Stimulated activated CD4-positive, alpha-beta T cell treated with anti-CD3 and anti-CD28 coated beads, Interleukin-12 subunit alpha, Interleukin-12 subunit beta, amount 100 ng/mL, for 24 hours (primary cell): ENCODE data around the gene MPL.
"Not testable (repeated sequence)": the region's sequence is repeated elsewhere in the genome, so short reads cannot be mapped to it uniquely, and the experiment has no call there.

ENCODE experiments used
- DNase-seq, 2 experiments: peaks; one replicate each; pipeline ENCODE4 v3.0.0-alpha.2; 2020; ENCODE audit warnings: low read depth in 2 of 2

The MPL gene

GRCh38 chr1:43354936-43355335, 17.3 kb downstream of the MPL start:
- DNase-seq, result no peak

GRCh38 chr1:43357251-43357650, 19.6 kb downstream of the MPL start:
- no peak for DNase-seq

GRCh38 chr1:43358121-43358745, 20.6 kb downstream of the MPL start:
- DNase-seq, result no peak

GRCh38 chr1:43358746-43359693, 21.4 kb downstream of the MPL start, which contains the start of gene CDC20:
Gene CDC20, plus strand, starts transcription at chr1:43358981. Its CDS starts 235 bp downstream, at chr1:43359216.
- DNase-seq, result peak; percentile 99

- DNase-seq, result no peak
Observed at GRCh38 chr1:43359696-43360095, 22.1 kb downstream of the MPL start.

GRCh38 chr1:43360616-43361015, 23.0 kb downstream of the MPL start:
- DNase-seq, result no peak

GRCh38 chr1:43363283-43363934, 25.8 kb downstream of the MPL start:
- no peak for DNase-seq

GRCh38 chr1:43363935-43364525, 26.4 kb downstream of the MPL start:
- DNase-seq, result no peak

- no peak for DNase-seq
Observed at GRCh38 chr1:43365678-43366077, 28.1 kb downstream of the MPL start.

- no peak for DNase-seq
Observed at GRCh38 chr1:43366179-43366578, 28.6 kb downstream of the MPL start.

- no peak for DNase-seq
Observed at GRCh38 chr1:43366601-43367025, 29.0 kb downstream of the MPL start.

GRCh38 chr1:43367026-43367903, 29.6 kb downstream of the MPL start:
- DNase-seq, result peak in 1 of 2 experiments; percentile 57

GRCh38 chr1:43367904-43368645, 30.5 kb downstream of the MPL start, which contains the start of gene ELOVL1:
Gene ELOVL1, minus strand, starts transcription at chr1:43368011. Its CDS starts 2,402 bp downstream, at chr1:43365609.
- DNase-seq, result peak; percentile 75 to 90

- no peak for DNase-seq
Observed at GRCh38 chr1:43368646-43369020, 31.0 kb downstream of the MPL start.

GRCh38 chr1:43369779-43370178, 32.2 kb downstream of the MPL start:
- not testable (repeated sequence) for DNase-seq

- no peak for DNase-seq
Observed at GRCh38 chr1:43370564-43370963, 32.9 kb downstream of the MPL start.

- no peak for DNase-seq
Observed at GRCh38 chr1:43372172-43372571, 34.6 kb downstream of the MPL start.

GRCh38 chr1:43373066-43373940, 35.7 kb downstream of the MPL start:
- no peak for DNase-seq

GRCh38 chr1:43376723-43377235, 39.2 kb downstream of the MPL start:
- no peak for DNase-seq
